Esophagus muscularis mucosa (tissue), 4 donors: ENCODE data around the gene BDNF. TPM values are rescaled to one million over a fixed set of nuclear protein-coding genes. Genes with fewer than 3 reads are reported as not detected.

ENCODE experiments used
- DNase-seq: peaks from one replicate; pipeline ENCODE4 v3.0.0-alpha.2; 2017; ENCODE audit errors: extremely low spot score
- H3K27ac ChIP-seq, 4 donors: fragments of 200-600 bp; sonication (generic); replicated peaks in 1 of 4; 1 replicate in 3 of 4; 2 replicates in 1 of 4; pipeline ENCODE4 v1.5.1; 2016 to 2019; ENCODE audit warnings: mild to moderate bottlenecking in 1 of 4
- H3K27me3 ChIP-seq, 4 donors: fragments of 200-600 bp; sonication (generic); one replicate each; pipeline versions ENCODE4 v1.5.1 to v1.6.0; 2016 to 2019
- H3K36me3 ChIP-seq, 4 donors: fragments of 200-600 bp; sonication (generic); one replicate each; pipeline ENCODE4 v1.5.1; 2016 to 2019
- H3K4me1 ChIP-seq, 4 donors: fragments of 200-600 bp; sonication (generic); one replicate each; pipeline ENCODE4 v1.5.1; 2016 to 2019
- H3K4me3 ChIP-seq, 4 donors: fragments of 200-600 bp; sonication (generic); 1 replicate in 2 of 4; 2 replicates in 2 of 4; pipeline ENCODE4 v1.5.1; 2016 to 2019; ENCODE audit warnings: mild to moderate bottlenecking in 4 of 4, moderate library complexity in 1 of 4
- H3K9me3 ChIP-seq, 4 donors: fragments of 200-600 bp; sonication (generic); 1 replicate in 3 of 4; 2 replicates in 1 of 4; pipeline ENCODE4 v1.5.1; 2016 to 2019
- EP300 ChIP-seq: sonication (generic); formaldehyde crosslinking; IDR thresholded peaks from one replicate; pipeline ENCODE4 v1.6.1; 2017; ENCODE audit warnings: antibody characterized with exemption
- POLR2A ChIP-seq: fragments of 450-650 bp; IDR thresholded peaks from one replicate; pipeline ENCODE4 v1.6.1; 2017; ENCODE audit warnings: antibody characterized with exemption, moderate library complexity, mild to moderate bottlenecking, low read depth
- POLR2AphosphoS5 ChIP-seq, 2 donors: sonication (generic); formaldehyde crosslinking; IDR thresholded peaks; one replicate each; pipeline ENCODE4 v1.6.1; 2017; ENCODE audit warnings: antibody characterized with exemption in 2 of 2
- WGBS: methylation state at CpG from one replicate; pipeline ENCODE4 v1.1.5; 2018; 5-methylcytosine and 5-hydroxymethylcytosine counted together
- intact Hi-C: fragments of 100-400 bp; cut with DNase I; formaldehyde crosslinking; loops from one replicate; pipeline ENCODE4 v1.15.1; 2023
- total RNA-seq, 4 donors: library from RNA; depleted of rRNA; stranded (reverse); fragments of >200 nt; gene quantifications; one replicate each; pipeline versions ENCODE4 v1.1.0 to v1.2.1, GENCODE V29; 2016
- TF ChIP-seq, protein P1 (sequence below), 3 experiments: fragments of 200-600 bp in 2 of 3; fragments of 450-650 bp in 1 of 3; sonication (generic) in 2 of 3; IDR thresholded peaks; one replicate each; pipeline ENCODE4 v1.5.1; 2017 to 2019; ENCODE audit warnings: antibody characterized with exemption in 3 of 3, mild to moderate bottlenecking in 2 of 3, moderate library complexity in 1 of 3

The BDNF gene
- total RNA-seq, 4 donors from 2014 or later, result 0.17 to 0.23 (median 0.19) TPM; not detected in 1

DNA sequence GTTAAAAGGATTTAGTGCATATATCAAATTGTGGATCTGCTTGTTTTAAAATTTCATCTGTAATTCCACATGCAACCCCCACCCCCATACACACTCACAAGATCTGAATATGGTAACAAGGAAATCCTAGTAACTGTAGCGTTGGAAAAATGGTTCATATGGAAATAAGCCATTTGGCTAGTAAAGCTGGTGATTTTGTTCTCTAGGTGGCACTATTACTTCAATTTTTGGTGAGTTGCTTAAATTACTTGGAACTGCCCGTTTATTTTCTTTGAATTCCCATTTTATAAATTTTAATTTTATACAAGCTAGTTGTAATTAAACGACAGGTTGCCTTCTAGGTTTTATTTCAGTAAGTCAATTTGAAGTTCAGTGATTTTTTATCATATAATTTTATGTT lies 5.3 kb downstream of the BDNF start:
- intact Hi-C loops, result loop anchor here (5.0 kb wide), 1 partner anchor 1002 kb away; no protein-coding TSS in a partner anchor

DNA sequence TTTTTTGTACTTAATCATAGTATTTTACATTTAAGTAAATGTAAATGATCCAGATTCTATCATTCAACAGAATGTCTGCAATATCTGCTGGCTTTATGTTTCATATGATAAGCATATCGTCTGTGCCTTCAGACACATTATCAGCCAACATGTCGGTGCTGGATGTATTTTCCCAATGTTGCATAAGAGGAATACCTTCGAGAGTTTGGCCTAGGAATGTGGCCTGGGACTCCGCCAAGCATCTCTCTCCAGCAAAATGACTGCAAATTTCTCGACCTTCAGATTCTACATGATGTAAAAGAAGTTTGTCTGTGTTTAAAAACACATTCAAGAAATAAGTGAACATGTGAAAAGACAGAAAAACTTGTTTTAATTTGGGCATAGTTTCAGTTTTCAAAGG lies 6.9 kb downstream of the BDNF start:
- H3K9me3 ChIP-seq, result no peaks in the 10 kb centered on the region
- intact Hi-C loops, result no loop called here
- TF ChIP-seq POLR2AphosphoS5 (IDR thresholded peaks at IDR 0.05) (no peak), EP300 (no peak), POLR2A (no peak)
- TF ChIP-seq, protein P1, sequence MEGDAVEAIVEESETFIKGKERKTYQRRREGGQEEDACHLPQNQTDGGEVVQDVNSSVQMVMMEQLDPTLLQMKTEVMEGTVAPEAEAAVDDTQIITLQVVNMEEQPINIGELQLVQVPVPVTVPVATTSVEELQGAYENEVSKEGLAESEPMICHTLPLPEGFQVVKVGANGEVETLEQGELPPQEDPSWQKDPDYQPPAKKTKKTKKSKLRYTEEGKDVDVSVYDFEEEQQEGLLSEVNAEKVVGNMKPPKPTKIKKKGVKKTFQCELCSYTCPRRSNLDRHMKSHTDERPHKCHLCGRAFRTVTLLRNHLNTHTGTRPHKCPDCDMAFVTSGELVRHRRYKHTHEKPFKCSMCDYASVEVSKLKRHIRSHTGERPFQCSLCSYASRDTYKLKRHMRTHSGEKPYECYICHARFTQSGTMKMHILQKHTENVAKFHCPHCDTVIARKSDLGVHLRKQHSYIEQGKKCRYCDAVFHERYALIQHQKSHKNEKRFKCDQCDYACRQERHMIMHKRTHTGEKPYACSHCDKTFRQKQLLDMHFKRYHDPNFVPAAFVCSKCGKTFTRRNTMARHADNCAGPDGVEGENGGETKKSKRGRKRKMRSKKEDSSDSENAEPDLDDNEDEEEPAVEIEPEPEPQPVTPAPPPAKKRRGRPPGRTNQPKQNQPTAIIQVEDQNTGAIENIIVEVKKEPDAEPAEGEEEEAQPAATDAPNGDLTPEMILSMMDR (IDR thresholded peaks at IDR 0.05), result no peak
- no peak for DNase-seq
- 70% methylated on average over 5 of the region's 5 CpGs for WGBS
- H3K27ac ChIP-seq, result no peak overlapping the region
- H3K4me3 ChIP-seq, result no peak overlapping the region
- H3K4me1 ChIP-seq, result peaks cover 0 to under 1% (median under 1%) of the 10 kb centered on the region in 4 donors
- no peaks in the 10 kb centered on the region for H3K36me3 ChIP-seq
- H3K27me3 ChIP-seq, result peaks cover 0 to 31% (median 3%) of the 10 kb centered on the region in 4 donors

More for the DNA sequence above, 5.3 kb downstream of the BDNF start:
- Histone ChIP-seq H3K27ac (no peak overlapping the region), H3K4me1 (peaks cover 12 to 17% (median 16%) of the 10 kb centered on the region in 4 donors), H3K36me3 (no peaks in the 10 kb centered on the region), H3K9me3 (no peaks in the 10 kb centered on the region), H3K27me3 (peaks cover 0 to 47% (median 13%) of the 10 kb centered on the region in 4 donors), H3K4me3 (no peak overlapping the region)
- no peak for DNase-seq
- no peak for TF ChIP-seq POLR2AphosphoS5 (IDR thresholded peaks at IDR 0.05)
- TF ChIP-seq, protein P1 (IDR thresholded peaks at IDR 0.05), result no peak
- no peak for TF ChIP-seq POLR2A
- TF ChIP-seq EP300, result no peak
- 24% methylated on average over 3 of the region's 3 CpGs for WGBS

DNA sequence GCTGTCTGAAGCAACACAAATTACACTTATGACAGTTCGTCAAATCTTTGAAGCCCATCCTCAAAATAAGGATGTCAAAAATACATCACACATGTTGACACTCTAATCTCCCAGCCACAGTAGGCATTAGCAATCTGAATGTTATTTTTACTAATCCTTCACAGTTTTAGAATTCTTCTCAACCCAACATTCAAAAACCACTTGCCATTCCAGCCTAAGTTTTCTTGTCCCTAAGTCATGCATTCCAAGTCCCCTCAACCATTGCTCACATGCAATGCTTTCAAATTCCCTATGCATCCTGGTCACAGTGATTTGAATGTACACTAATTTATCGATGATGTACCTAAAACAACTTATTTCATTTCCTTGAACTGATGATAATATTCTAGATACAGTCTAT lies 7.5 kb downstream of the BDNF start:
- WGBS, result 100% methylated on average over 2 of the region's 2 CpGs
- no peak for DNase-seq
- Histone ChIP-seq H3K4me1 (no peaks in the 10 kb centered on the region), H3K36me3 (no peaks in the 10 kb centered on the region), H3K27me3 (peaks cover 0 to 25% (median 2%) of the 10 kb centered on the region in 4 donors), H3K27ac (no peak overlapping the region), H3K4me3 (no peak overlapping the region), H3K9me3 (no peaks in the 10 kb centered on the region)
- TF ChIP-seq, protein P1 (IDR thresholded peaks at IDR 0.05), result no peak
- no peak for TF ChIP-seq POLR2A
- TF ChIP-seq EP300, result no peak
- TF ChIP-seq POLR2AphosphoS5 (IDR thresholded peaks at IDR 0.05), result no peak
- intact Hi-C loops, result no loop called here

DNA sequence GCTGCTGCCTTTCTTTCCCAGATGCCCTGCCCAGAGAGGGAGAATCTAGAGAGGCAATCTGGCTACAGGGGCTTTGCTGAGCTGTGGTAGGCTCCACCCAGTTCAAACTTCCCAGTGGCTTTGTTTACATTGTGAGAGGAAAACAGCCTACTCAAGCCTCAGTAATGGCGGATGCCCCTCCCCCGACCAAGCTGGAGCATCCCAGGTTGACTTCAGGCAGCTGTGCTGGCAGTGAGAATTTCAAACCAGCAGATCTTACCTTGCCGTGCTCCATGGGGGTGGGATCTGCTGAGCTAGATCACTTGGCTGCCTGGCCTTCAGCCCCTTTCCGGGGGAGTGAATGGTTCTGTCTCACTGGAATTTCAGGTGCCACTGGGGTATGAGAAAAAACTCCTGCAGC lies 12.2 kb downstream of the BDNF start:
- WGBS, result 83% methylated on average over 4 of the region's 4 CpGs
- Histone ChIP-seq H3K9me3 (no peaks in the 10 kb centered on the region), H3K4me3 (no peak overlapping the region), H3K27ac (no peak overlapping the region), H3K4me1 (no peaks in the 10 kb centered on the region), H3K36me3 (no peaks in the 10 kb centered on the region), H3K27me3 (no peaks in the 10 kb centered on the region)
- TF ChIP-seq EP300, result no peak
- TF ChIP-seq POLR2A, result no peak
- TF ChIP-seq POLR2AphosphoS5 (IDR thresholded peaks at IDR 0.05), result no peak
- DNase-seq, result no peak
- intact Hi-C loops, result no loop called here

DNA sequence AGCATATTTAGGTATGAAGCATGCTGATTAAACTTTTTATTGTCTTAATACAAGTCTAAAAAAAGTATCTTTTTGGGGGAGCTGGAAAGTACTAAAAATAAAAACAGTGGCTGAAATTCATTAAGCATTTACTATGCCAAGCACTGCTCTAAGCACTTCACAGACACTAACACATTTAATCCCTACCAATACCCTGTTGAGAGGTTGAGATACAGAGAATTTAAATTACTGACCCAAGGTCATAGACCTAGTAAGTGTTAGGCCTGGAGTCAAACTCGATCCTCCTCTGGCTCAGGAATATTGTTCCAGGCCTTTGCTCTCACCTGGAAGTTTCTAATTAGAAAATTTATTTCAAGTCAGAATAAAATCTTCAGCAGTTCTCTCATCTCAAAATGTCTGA lies 18.6 kb downstream of the BDNF start:
- H3K27me3 ChIP-seq, result no peaks in the 10 kb centered on the region
- H3K4me3 ChIP-seq, result no peak overlapping the region
- DNase-seq, result no peak
- no peaks in the 10 kb centered on the region for H3K36me3 ChIP-seq
- intact Hi-C loops, result no loop called here
- 74% methylated on average over 1 of the region's 1 CpG for WGBS
- H3K9me3 ChIP-seq, result no peaks in the 10 kb centered on the region
- H3K4me1 ChIP-seq, result no peaks in the 10 kb centered on the region
- TF ChIP-seq, protein P1 (IDR thresholded peaks at IDR 0.05), result no peak
- TF ChIP-seq EP300 (no peak), POLR2A (no peak), POLR2AphosphoS5 (IDR thresholded peaks at IDR 0.05) (no peak)
- no peak overlapping the region for H3K27ac ChIP-seq
